HepG2 (cell line): Measurements from ENCODE around the gene FAM219A. TPM values are rescaled to one million over a fixed set of nuclear protein-coding genes. Genes with fewer than 3 reads are reported as not detected.
A peak's percentile ranks its signal among the peaks of the same experiment; 100 is the strongest.

ENCODE experiments used
- ERF ChIP-seq: IDR thresholded peaks from 2 replicates; pipeline ENCODE4 v1.6.1; 2018; ENCODE audit warnings: missing biosample characterization, missing genetic modification reagents
- FOXC1 ChIP-seq: sonication (generic); formaldehyde crosslinking; IDR thresholded peaks from 2 replicates; pipeline ENCODE4 v1.8.0; 2022; ENCODE audit warnings: mild to moderate bottlenecking, missing genetic modification reagents, borderline replicate concordance
- FOXJ3 ChIP-seq: sonication (generic); formaldehyde crosslinking; IDR thresholded peaks from 2 replicates; pipeline ENCODE4 v1.4.0; 2020; ENCODE audit warnings: missing genetic modification reagents, mild to moderate bottlenecking, borderline replicate concordance
- GATAD1 ChIP-seq: IDR thresholded peaks from 2 replicates; pipeline ENCODE4 v1.6.1; 2016; ENCODE audit warnings: missing genetic modification reagents, missing compliant biosample characterization
- HNRNPK ChIP-seq: fragments of 200-400 bp; formaldehyde crosslinking; IDR thresholded peaks from 2 replicates; pipeline ENCODE4 v1.6.1; 2018; ENCODE audit warnings: low read length, low read depth, moderate library complexity, mild to moderate bottlenecking; ENCODE audit not compliant: poor library complexity, severe bottlenecking
- HOXA5 ChIP-seq: sonication (generic); formaldehyde crosslinking; IDR thresholded peaks from 2 replicates; pipeline ENCODE4 v1.4.0; 2020; ENCODE audit warnings: missing genetic modification reagents
- HOXA7 ChIP-seq: sonication (generic); formaldehyde crosslinking; IDR thresholded peaks from 2 replicates; pipeline ENCODE4 v1.8.1; 2022; ENCODE audit warnings: mild to moderate bottlenecking, missing genetic modification reagents, moderate library complexity
- KAT8 ChIP-seq: IDR thresholded peaks from 2 replicates; pipeline ENCODE4 v1.6.1; 2016; ENCODE audit warnings: missing genetic modification reagents, missing compliant biosample characterization
- KDM1A ChIP-seq: IDR thresholded peaks from 2 replicates; pipeline ENCODE4 v1.6.1; 2016; ENCODE audit warnings: missing compliant biosample characterization
- MIER3 ChIP-seq: IDR thresholded peaks from 2 replicates; pipeline ENCODE4 v1.6.1; 2016; ENCODE audit warnings: missing compliant biosample characterization, borderline replicate concordance
- MYNN ChIP-seq: sonication (generic); formaldehyde crosslinking; IDR thresholded peaks from 2 replicates; pipeline ENCODE4 v1.4.0; 2020; ENCODE audit warnings: mild to moderate bottlenecking, low read depth, missing genetic modification reagents
- RBM22 ChIP-seq: fragments of 200-400 bp; formaldehyde crosslinking; optimal IDR thresholded peaks from 2 replicates; pipeline ENCODE3; 2017; ENCODE audit warnings: mild to moderate bottlenecking, low read length, moderate library complexity
- RNF219 ChIP-seq: sonication (generic); formaldehyde crosslinking; IDR thresholded peaks from 2 replicates; pipeline ENCODE4 v1.5.0; 2020; ENCODE audit warnings: mild to moderate bottlenecking, missing genetic modification reagents
- SAP130 ChIP-seq: IDR thresholded peaks from 2 replicates; pipeline ENCODE4 v1.6.1; 2016; ENCODE audit warnings: low read depth
- SP4 ChIP-seq: sonication (generic); formaldehyde crosslinking; IDR thresholded peaks from 2 replicates; pipeline ENCODE4 v1.8.1; 2023; ENCODE audit warnings: mild to moderate bottlenecking, missing genetic modification reagents
- ZNF12 ChIP-seq: sonication (generic); formaldehyde crosslinking; IDR thresholded peaks from 2 replicates; pipeline ENCODE4 v1.5.0; 2020; ENCODE audit warnings: missing genetic modification reagents
- ZNF207 ChIP-seq: fragments of 450-650 bp; IDR thresholded peaks from 2 replicates; pipeline ENCODE4 v1.6.1; 2016; ENCODE audit warnings: antibody characterized with exemption, borderline replicate concordance
- ZNF234 ChIP-seq: sonication (generic); formaldehyde crosslinking; conservative IDR thresholded peaks from 2 replicates; pipeline ENCODE4 v1.5.1; 2020; ENCODE audit warnings: mild to moderate bottlenecking, missing genetic modification reagents
- ZNF549 ChIP-seq: sonication (generic); formaldehyde crosslinking; IDR thresholded peaks from 2 replicates; pipeline ENCODE4 v1.5.0; 2020; ENCODE audit warnings: missing genetic modification reagents
- ZNF563 ChIP-seq: sonication (generic); formaldehyde crosslinking; IDR thresholded peaks from 2 replicates; pipeline ENCODE4 v1.8.0; 2022; ENCODE audit warnings: mild to moderate bottlenecking, moderate library complexity, missing genetic modification reagents
- ZNF850 ChIP-seq: sonication (generic); formaldehyde crosslinking; conservative IDR thresholded peaks from 2 replicates; pipeline ENCODE4 v1.9.0; 2021; ENCODE audit warnings: mild to moderate bottlenecking, missing genetic modification reagents
- polyA plus RNA-seq, 8 experiments: library from polyadenylated mRNA; depleted of rRNA in 3 of 8; stranded (reverse) in 7 of 8; unstranded in 1 of 8; fragments of >200 nt; fragmentation: Illumina TruSeq in 4 of 8; extraction: Trizol in 4 of 8; gene quantifications; 2 replicates each; pipeline versions ENCODE4 v1.2.1 to v1.2.3, GENCODE V29; 2011 to 2016; ENCODE audit warnings: low read depth in 4 of 8, missing spikeins in 1 of 8, mixed read lengths in 1 of 8; ENCODE audit not compliant: insufficient read depth in 1 of 8
- total RNA-seq, 5 experiments: library from RNA; depleted of rRNA; stranded (reverse); fragments of >200 nt; fragmentation: Illumina TruSeq; extraction: Trizol; gene quantifications; 2 replicates each; pipeline ENCODE4 v1.2.3, GENCODE V29; 2016; ENCODE audit warnings: low read depth in 1 of 5
- TF ChIP-seq, protein P1 (sequence below), 2 experiments: fragments of 450-650 bp in 1 of 2; sonication (generic) in 1 of 2; formaldehyde crosslinking; IDR thresholded peaks; 2 replicates each; pipeline versions ENCODE4 v1.5.0 to v1.8.0; 2020 to 2022; ENCODE audit warnings: mild to moderate bottlenecking in 1 of 2, missing genetic modification reagents in 1 of 2
- TF ChIP-seq, protein P2 (sequence below): sonication (generic); formaldehyde crosslinking; IDR thresholded peaks from 2 replicates; pipeline ENCODE4 v1.4.0; 2020; ENCODE audit warnings: missing genetic modification reagents
- TF ChIP-seq, protein P3 (sequence below): fragments of 450-650 bp; IDR thresholded peaks from 2 replicates; pipeline ENCODE4 v1.6.1; 2017

Gene FAM219A
- total and polyA plus RNA-seq, 2 of the 13 experiments (the other 11 are each of a cell fraction or from before 2014, with no cell fraction given): 3.9 to 6.4 TPM

DNA sequence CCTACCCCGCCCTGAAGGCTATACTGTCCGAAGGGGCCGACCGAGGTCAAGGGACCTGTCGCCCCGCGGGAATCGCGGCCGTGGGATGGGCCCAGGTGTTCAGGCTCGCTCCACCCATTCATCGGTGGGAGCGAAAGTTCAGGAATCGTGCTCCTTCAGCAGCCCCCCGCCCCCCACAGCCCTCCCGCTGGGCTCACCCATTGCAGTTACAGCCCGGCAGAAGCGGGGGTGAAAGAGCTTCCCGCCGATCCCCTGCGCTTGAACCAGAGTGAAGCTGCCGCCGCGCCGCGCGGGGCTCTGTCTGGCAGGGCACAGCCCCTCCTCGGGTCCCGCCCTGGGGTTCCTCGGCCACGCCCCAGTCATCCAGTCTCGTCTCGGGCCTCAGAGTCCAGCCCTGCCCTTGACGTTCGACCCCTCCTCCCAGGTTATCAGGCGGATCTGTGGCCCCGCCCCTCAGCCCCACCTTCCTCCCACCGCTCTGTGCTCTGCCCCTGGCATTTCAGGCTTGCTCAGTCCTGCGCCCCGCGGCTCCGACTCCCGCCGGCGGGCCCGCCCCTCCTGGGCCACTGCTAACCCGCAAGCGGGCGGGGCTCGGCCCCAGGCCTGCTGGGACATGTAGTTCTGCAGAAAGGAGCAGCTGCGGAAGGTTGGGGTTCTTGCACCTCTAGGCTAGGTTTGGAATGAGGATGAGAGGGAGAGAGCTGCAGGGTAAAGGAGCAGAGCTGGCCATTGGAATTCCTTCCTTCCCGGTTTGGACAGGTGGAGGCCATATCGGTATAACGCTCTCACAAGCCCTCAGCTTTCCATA is 81.6 kb downstream of the FAM219A start, which contains the start of gene MYORG (continued):
- TF ChIP-seq RNF219 (CRISPR knock-in tag): no peak
- 0 out of 2 replicates have a peak, but pooled peaks have one; percentile 47 for TF ChIP-seq ZNF234 (CRISPR knock-in tag)
- TF ChIP-seq ZNF207: no peak
- TF ChIP-seq GATAD1: no peak
- peak; percentile 38; the same call in 1 of the 2 replicates for TF ChIP-seq MIER3 (CRISPR knock-in tag)
- no peak for TF ChIP-seq ZNF549
- no peak for TF ChIP-seq KDM1A (CRISPR knock-in tag)
- no peak for TF ChIP-seq MYNN
- TF ChIP-seq FOXJ3 (CRISPR knock-in tag): peak; percentile 51; the same call in 1 of the 2 replicates
- TF ChIP-seq, protein P1, sequence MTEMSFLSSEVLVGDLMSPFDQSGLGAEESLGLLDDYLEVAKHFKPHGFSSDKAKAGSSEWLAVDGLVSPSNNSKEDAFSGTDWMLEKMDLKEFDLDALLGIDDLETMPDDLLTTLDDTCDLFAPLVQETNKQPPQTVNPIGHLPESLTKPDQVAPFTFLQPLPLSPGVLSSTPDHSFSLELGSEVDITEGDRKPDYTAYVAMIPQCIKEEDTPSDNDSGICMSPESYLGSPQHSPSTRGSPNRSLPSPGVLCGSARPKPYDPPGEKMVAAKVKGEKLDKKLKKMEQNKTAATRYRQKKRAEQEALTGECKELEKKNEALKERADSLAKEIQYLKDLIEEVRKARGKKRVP (CRISPR knock-in tag; IDR thresholded peaks at IDR 0.05): 0 out of 4 replicates have a peak, but pooled peaks of 1 of the 2 experiments have one; percentile 27
- TF ChIP-seq HOXA5 (CRISPR knock-in tag): peak; percentile 48; the same call in 1 of the 2 replicates
- TF ChIP-seq, protein P2, sequence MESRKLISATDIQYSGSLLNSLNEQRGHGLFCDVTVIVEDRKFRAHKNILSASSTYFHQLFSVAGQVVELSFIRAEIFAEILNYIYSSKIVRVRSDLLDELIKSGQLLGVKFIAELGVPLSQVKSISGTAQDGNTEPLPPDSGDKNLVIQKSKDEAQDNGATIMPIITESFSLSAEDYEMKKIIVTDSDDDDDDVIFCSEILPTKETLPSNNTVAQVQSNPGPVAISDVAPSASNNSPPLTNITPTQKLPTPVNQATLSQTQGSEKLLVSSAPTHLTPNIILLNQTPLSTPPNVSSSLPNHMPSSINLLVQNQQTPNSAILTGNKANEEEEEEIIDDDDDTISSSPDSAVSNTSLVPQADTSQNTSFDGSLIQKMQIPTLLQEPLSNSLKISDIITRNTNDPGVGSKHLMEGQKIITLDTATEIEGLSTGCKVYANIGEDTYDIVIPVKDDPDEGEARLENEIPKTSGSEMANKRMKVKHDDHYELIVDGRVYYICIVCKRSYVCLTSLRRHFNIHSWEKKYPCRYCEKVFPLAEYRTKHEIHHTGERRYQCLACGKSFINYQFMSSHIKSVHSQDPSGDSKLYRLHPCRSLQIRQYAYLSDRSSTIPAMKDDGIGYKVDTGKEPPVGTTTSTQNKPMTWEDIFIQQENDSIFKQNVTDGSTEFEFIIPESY (CRISPR knock-in tag): peak; percentile 20; the same call in 1 of the 2 replicates
- no peak for TF ChIP-seq HOXA7 (CRISPR knock-in tag)
- TF ChIP-seq ZNF12 (CRISPR knock-in tag): no peak
- 0 out of 2 replicates have a peak, but pooled peaks have one; percentile 44 for TF ChIP-seq ZNF850 (CRISPR knock-in tag)
- TF ChIP-seq KAT8: peak; percentile 66
- TF ChIP-seq SP4 (CRISPR knock-in tag): peak; percentile 96
- peak; percentile 80 for TF ChIP-seq SAP130
- TF ChIP-seq RBM22: no peak
- peak; percentile 31; the same call in 1 of the 2 replicates for TF ChIP-seq ERF (CRISPR knock-in tag)
- TF ChIP-seq ZNF563 (CRISPR knock-in tag): 0 out of 2 replicates have a peak, but pooled peaks have one; percentile 38
- TF ChIP-seq, protein P3, sequence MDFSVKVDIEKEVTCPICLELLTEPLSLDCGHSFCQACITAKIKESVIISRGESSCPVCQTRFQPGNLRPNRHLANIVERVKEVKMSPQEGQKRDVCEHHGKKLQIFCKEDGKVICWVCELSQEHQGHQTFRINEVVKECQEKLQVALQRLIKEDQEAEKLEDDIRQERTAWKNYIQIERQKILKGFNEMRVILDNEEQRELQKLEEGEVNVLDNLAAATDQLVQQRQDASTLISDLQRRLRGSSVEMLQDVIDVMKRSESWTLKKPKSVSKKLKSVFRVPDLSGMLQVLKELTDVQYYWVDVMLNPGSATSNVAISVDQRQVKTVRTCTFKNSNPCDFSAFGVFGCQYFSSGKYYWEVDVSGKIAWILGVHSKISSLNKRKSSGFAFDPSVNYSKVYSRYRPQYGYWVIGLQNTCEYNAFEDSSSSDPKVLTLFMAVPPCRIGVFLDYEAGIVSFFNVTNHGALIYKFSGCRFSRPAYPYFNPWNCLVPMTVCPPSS: no peak
- peak; percentile 47 for TF ChIP-seq HNRNPK
- TF ChIP-seq FOXC1: no peak
